Measurements from ENCODE around the gene BCKDK. TPM values are rescaled to one million over a fixed set of nuclear protein-coding genes. Genes with fewer than 3 reads are reported as not detected.

BCKDK gene
- total and polyA plus RNA-seq, 2 of the 13 experiments (the other 11 are each of a cell fraction or from before 2014, with no cell fraction given), result 24.9 to 42.6 TPM

- no peak for TF ChIP-seq ZEB1 (IDR thresholded peaks at IDR 0.05; ENCODE audit: insufficient replicate concordance, low read depth)
- TF ChIP-seq ZNF225 (CRISPR knock-in tag; IDR thresholded peaks at IDR 0.05), result no peak
- no peak for TF ChIP-seq ZNF589 (CRISPR knock-in tag; conservative IDR thresholded peaks at IDR 0.05)
- TF ChIP-seq ZNF766 (CRISPR knock-in tag; IDR thresholded peaks at IDR 0.05; ENCODE audit: borderline replicate concordance), result no peak
- no peak for TF ChIP-seq GMEB1 (CRISPR knock-in tag; IDR thresholded peaks at IDR 0.05; ENCODE audit: borderline replicate concordance)
- no peak for TF ChIP-seq ZFP41 (CRISPR knock-in tag; IDR thresholded peaks at IDR 0.05; ENCODE audit: borderline replicate concordance)
- no peak; the same call in 1 of the 2 replicates for TF ChIP-seq KDM2A (CRISPR knock-in tag; IDR thresholded peaks at IDR 0.05; ENCODE audit: borderline replicate concordance, low read depth)
- no peak for TF ChIP-seq E2F5 (CRISPR knock-in tag; conservative IDR thresholded peaks at IDR 0.05)
- no peak for TF ChIP-seq NRL (CRISPR knock-in tag; IDR thresholded peaks at IDR 0.05; ENCODE audit: borderline replicate concordance)
- 0 out of 2 replicates have a peak, but pooled peaks have one; percentile 0 for TF ChIP-seq THAP7 (CRISPR knock-in tag; IDR thresholded peaks at IDR 0.05)
- TF ChIP-seq ZNF383 (CRISPR knock-in tag; IDR thresholded peaks at IDR 0.05; ENCODE audit: borderline replicate concordance), result peak; percentile 55; the same call in 1 of the 2 replicates
- no peak for TF ChIP-seq UBTF (CRISPR knock-in tag; IDR thresholded peaks at IDR 0.05)
- TF ChIP-seq JUND (CRISPR knock-in tag; IDR thresholded peaks at IDR 0.05), result no peak
- no peak for TF ChIP-seq ZNF800 (CRISPR knock-in tag; IDR thresholded peaks at IDR 0.05)
- TF ChIP-seq TARDBP (CRISPR knock-in tag; IDR thresholded peaks at IDR 0.05), result no peak
- TF ChIP-seq ZNF501 (CRISPR knock-in tag; IDR thresholded peaks at IDR 0.05), result no peak
Measured at GRCh38 chr16:31094088-31094423, 14.1 kb upstream of the BCKDK start (continued).
